Activated CD4-positive, alpha-beta T cell treated with anti-CD3 and anti-CD28 coated beads, Interleukin-2, amount 10 ng/mL, durations not matched to agents 24 days and 14 days (primary cell): ENCODE results near the gene POU2AF2. TPM values are rescaled to one million over a fixed set of nuclear protein-coding genes. Genes with fewer than 3 reads are reported as not detected.
"Not testable (repeated sequence)": the region's sequence is repeated elsewhere in the genome, so short reads cannot be mapped to it uniquely, and the experiment has no call there.

Experiments
- DNase-seq: peaks from one replicate; pipeline ENCODE4 v3.0.0; 2022
- H3K27ac Mint-ChIP-seq: one replicate; pipeline ENCODE4 v1.8.0; 2022; ENCODE audit warnings: mild to moderate bottlenecking, mixed read lengths
- H3K27me3 Mint-ChIP-seq: one replicate; pipeline ENCODE4 v1.8.0; 2022; ENCODE audit warnings: mixed read lengths
- H3K36me3 Mint-ChIP-seq: one replicate; pipeline ENCODE4 v1.8.0; 2022; ENCODE audit warnings: low read depth, mild to moderate bottlenecking, mixed read lengths
- H3K4me1 Mint-ChIP-seq: one replicate; pipeline ENCODE4 v1.8.0; 2021; ENCODE audit warnings: mixed read lengths
- H3K4me3 Mint-ChIP-seq: one replicate; pipeline ENCODE4 v1.8.0; 2022; ENCODE audit warnings: mild to moderate bottlenecking, moderate library complexity, mixed read lengths
- H3K9me3 Mint-ChIP-seq: one replicate; pipeline ENCODE4 v1.8.0; 2021; ENCODE audit warnings: mixed read lengths
- intact Hi-C: fragments of 100-400 bp; cut with micrococcal nuclease; formaldehyde crosslinking; loops from one replicate; pipeline ENCODE4 v1.15.1; 2023
- total RNA-seq: library from RNA; stranded (reverse); gene quantifications from 2 replicates; pipeline ENCODE4 v1.2.3, GENCODE V29; 2022

POU2AF2 gene
- total RNA-seq = 0.44 TPM in 1 of 2 replicates, not detected in the other

GRCh38 chr11:111245425-111245824 is at the start of gene POU2AF2:
TSS of gene POU2AF2 (plus strand) at chr11:111245725. CDS start at chr11:111245854, 129 bp downstream.
- intact Hi-C loops = no loop called here

DNA sequence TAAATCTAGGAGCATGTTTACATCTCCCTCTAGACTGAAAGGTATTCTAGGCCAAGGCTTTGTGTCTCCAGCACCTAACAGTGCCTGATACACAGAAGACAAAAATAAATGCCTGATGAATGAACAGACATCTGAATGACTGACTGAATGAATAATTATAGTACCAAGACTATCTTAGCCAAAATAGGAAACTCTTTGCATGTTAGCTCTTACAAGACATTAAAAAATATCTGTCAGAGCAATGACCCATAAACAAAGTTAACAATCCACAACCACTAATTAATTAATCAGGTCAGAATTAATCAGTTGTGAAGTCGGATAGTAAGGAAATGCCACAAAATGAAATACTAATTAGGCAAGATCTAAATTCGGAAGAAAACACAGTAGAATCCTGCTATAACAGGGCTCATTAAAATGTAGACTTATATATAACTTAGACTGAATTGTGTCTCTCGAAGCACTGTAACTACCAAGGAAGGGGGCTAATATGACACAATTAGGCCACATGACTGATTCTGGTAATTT is 45.5 kb upstream of the POU2AF2 start:
- intact Hi-C loops = no loop called here
- no peak overlapping the region for H3K4me3 Mint-ChIP-seq
- H3K4me1 Mint-ChIP-seq = no peaks in the 10 kb centered on the region
- no peak for DNase-seq
- peaks cover 12% of the 10 kb centered on the region for H3K27me3 Mint-ChIP-seq
- no peaks in the 10 kb centered on the region for H3K36me3 Mint-ChIP-seq
- no peak overlapping the region for H3K27ac Mint-ChIP-seq
- H3K9me3 Mint-ChIP-seq = no peaks in the 10 kb centered on the region

More at GRCh38 chr11:111245425-111245824, at the start of gene POU2AF2:
- H3K36me3 Mint-ChIP-seq = no peaks in the 10 kb centered on the region
- H3K27ac Mint-ChIP-seq = no peak within 1 kb of the TSS
- peak; percentile 29 for DNase-seq
- H3K9me3 Mint-ChIP-seq = no peaks in the 10 kb centered on the region
- no peak within 1 kb of the TSS for H3K4me3 Mint-ChIP-seq
- no peaks in the 10 kb centered on the region for H3K4me1 Mint-ChIP-seq
- peaks cover 31% of the 10 kb centered on the region for H3K27me3 Mint-ChIP-seq

- H3K27ac Mint-ChIP-seq = no peak overlapping the region
- H3K27me3 Mint-ChIP-seq = peaks cover 13% of the 10 kb centered on the region
- intact Hi-C loops = no loop called here
- H3K36me3 Mint-ChIP-seq = no peaks in the 10 kb centered on the region
- H3K4me3 Mint-ChIP-seq = no peak overlapping the region
- DNase-seq = no peak
- H3K9me3 Mint-ChIP-seq = no peaks in the 10 kb centered on the region
- peaks cover 7% of the 10 kb centered on the region for H3K4me1 Mint-ChIP-seq
These were observed 41.3 kb upstream of the POU2AF2 start for GRCh38 chr11:111204211-111204610.

- H3K9me3 Mint-ChIP-seq = no peaks in the 10 kb centered on the region
- DNase-seq = no peak
- intact Hi-C loops = no loop called here
- no peak overlapping the region for H3K27ac Mint-ChIP-seq
- H3K27me3 Mint-ChIP-seq = peaks cover 10% of the 10 kb centered on the region
- H3K36me3 Mint-ChIP-seq = no peaks in the 10 kb centered on the region
- H3K4me1 Mint-ChIP-seq = peaks cover 7% of the 10 kb centered on the region
- H3K4me3 Mint-ChIP-seq = no peak overlapping the region
These were observed 39.7 kb upstream of the POU2AF2 start for GRCh38 chr11:111205632-111206385.

DNA sequence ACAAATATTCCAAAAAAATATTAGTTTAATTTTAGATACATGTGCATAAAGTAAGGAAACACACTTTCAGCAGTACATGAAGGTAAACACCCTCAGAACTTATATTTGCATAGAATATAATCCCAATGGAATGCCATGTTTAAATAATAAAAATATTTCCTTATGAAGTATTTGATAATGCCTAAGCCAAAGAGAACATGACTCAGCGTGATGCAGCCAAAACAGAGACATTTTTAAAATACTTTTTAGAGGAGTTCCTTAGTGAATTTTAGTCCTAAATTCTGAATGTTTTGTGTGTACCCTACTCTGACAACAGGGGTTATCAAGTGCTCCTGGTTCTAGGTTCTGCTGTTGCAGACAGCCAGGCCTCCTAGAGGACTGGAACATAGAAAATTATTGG is 39.1 kb upstream of the POU2AF2 start:
- Mint-ChIP-seq H3K36me3 (no peaks in the 10 kb centered on the region), H3K27ac (no peak overlapping the region), H3K4me3 (no peak overlapping the region), H3K27me3 (peaks cover 14% of the 10 kb centered on the region), H3K9me3 (no peaks in the 10 kb centered on the region), H3K4me1 (peaks cover 7% of the 10 kb centered on the region)
- DNase-seq = no peak
- intact Hi-C loops = no loop called here

- Mint-ChIP-seq H3K9me3 (no peaks in the 10 kb centered on the region), H3K27ac (peak overlapping the region; percentile 75), H3K27me3 (peaks cover 14% of the 10 kb centered on the region), H3K4me3 (peak overlapping the region; percentile 41), H3K4me1 (peaks cover 7% of the 10 kb centered on the region), H3K36me3 (no peaks in the 10 kb centered on the region)
- no peak for DNase-seq
- intact Hi-C loops = no loop called here
These were observed 38.3 kb upstream of the POU2AF2 start for GRCh38 chr11:111207213-111207612.

DNA sequence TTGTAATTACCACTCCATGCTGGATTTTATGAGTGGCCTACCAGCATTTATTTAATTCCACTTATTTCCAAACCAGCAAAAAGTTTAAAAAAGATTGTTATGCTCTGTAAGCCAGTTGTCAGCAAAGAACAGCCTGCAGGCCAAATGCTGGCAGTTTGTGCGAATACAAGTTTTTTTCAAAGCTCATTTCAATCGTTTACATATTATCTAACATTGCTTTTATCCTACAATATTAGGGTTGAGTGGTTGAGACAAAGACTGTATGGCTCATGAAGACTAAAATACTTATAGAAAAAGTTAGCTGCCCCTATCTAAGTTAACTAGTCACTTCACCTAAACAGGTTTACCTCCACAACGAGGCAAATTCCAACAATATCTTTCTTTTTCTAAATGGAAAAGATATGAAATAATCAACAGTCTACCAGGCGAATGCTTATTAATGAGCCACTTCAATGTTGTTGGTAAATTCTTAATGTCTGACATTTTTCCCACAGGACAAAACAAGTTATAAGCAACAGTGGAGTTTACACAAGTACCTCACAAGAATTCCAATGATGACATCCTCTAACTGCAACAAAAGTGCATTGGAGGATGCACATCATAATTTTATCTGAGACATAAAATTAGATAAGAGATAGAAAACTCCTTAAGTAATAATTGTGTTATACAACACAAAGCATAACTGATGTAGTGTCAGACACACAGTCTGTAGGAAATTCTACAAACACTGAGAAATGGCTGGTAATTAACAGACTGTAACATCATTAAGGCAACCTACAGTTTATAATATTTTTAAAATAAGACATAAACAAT is 35.8 kb upstream of the POU2AF2 start:
- Mint-ChIP-seq H3K27ac (no peak overlapping the region), H3K27me3 (peaks cover 18% of the 10 kb centered on the region), H3K4me1 (peaks cover 7% of the 10 kb centered on the region), H3K36me3 (no peaks in the 10 kb centered on the region), H3K4me3 (no peak overlapping the region), H3K9me3 (no peaks in the 10 kb centered on the region)
- no peak for DNase-seq
- intact Hi-C loops = no loop called here

- no peak overlapping the region for H3K27ac Mint-ChIP-seq
- H3K4me1 Mint-ChIP-seq = no peaks in the 10 kb centered on the region
- DNase-seq = no peak
- H3K4me3 Mint-ChIP-seq = no peak overlapping the region
- H3K27me3 Mint-ChIP-seq = peaks cover 39% of the 10 kb centered on the region
- intact Hi-C loops = no loop called here
- H3K36me3 Mint-ChIP-seq = no peaks in the 10 kb centered on the region
- no peaks in the 10 kb centered on the region for H3K9me3 Mint-ChIP-seq
These were observed 32.3 kb upstream of the POU2AF2 start for GRCh38 chr11:111213256-111213655.

DNA sequence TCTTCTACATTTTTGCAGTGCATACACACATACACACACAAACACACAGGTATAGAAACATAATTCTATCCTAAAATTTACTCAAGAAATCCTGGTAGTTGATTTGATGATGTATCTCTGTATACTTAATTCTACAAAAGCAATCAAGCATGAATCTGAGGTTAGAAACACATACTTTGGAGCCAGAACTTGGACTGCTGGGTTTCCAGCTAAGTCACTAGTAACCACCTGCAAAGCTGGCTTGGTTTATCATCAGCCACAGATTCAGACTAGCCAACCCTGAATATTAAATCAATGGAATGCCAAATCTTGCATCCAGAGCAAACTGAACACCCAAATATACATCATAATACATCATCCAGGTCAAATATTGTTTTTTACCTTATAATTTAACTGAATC is 24.8 kb upstream of the POU2AF2 start:
- Mint-ChIP-seq H3K4me1 (peaks cover 10% of the 10 kb centered on the region), H3K9me3 (no peaks in the 10 kb centered on the region), H3K36me3 (no peaks in the 10 kb centered on the region), H3K4me3 (no peak overlapping the region), H3K27ac (no peak overlapping the region), H3K27me3 (peaks cover 55% of the 10 kb centered on the region)
- intact Hi-C loops = no loop called here
- DNase-seq = peak; percentile 16

DNA sequence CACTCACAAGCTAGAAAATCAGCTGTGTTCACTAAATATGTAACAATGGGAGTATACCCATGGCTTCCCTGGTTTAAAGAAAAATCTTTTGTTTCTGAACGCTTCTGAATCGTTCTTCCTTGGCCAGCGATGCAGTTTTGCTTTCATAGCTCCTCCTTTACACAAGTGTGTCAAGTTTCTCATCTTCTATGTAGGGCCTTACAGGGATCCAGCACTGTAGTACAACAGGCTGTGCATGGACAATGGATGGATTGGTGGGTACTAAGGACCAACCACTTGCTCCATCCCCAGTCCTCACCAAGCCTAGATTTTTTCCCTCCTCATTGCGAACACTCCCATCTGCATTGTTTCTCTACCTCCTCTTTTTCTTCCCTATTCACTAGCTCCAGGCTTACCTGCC is 24.3 kb upstream of the POU2AF2 start:
- Mint-ChIP-seq H3K27ac (no peak overlapping the region), H3K36me3 (no peaks in the 10 kb centered on the region)

GRCh38 chr11:111221936-111222335 is 23.6 kb upstream of the POU2AF2 start:
- peak; percentile 29 for DNase-seq
- H3K9me3 Mint-ChIP-seq, H3K36me3 Mint-ChIP-seq, H3K4me3 Mint-ChIP-seq, H3K27ac Mint-ChIP-seq, intact Hi-C loops: not testable (repeated sequence)
- Mint-ChIP-seq H3K27me3 (peaks cover 48% of the 10 kb centered on the region), H3K4me1 (peaks cover 10% of the 10 kb centered on the region)

More for the DNA sequence above, 24.3 kb upstream of the POU2AF2 start:
- peaks cover 50% of the 10 kb centered on the region for H3K27me3 Mint-ChIP-seq
- DNase-seq = peak; percentile 35
- H3K9me3 Mint-ChIP-seq = no peaks in the 10 kb centered on the region
- peaks cover 10% of the 10 kb centered on the region for H3K4me1 Mint-ChIP-seq
- intact Hi-C loops = no loop called here
- H3K4me3 Mint-ChIP-seq = no peak overlapping the region

- peaks cover 10% of the 10 kb centered on the region for H3K4me1 Mint-ChIP-seq
- intact Hi-C loops, H3K36me3 Mint-ChIP-seq, H3K9me3 Mint-ChIP-seq: not testable (repeated sequence)
- peak overlapping the region; percentile 36 for H3K27ac Mint-ChIP-seq
- peak; percentile 83 for DNase-seq
- peaks cover 41% of the 10 kb centered on the region for H3K27me3 Mint-ChIP-seq
- peak overlapping the region; percentile 82 for H3K4me3 Mint-ChIP-seq
These were observed 22.6 kb upstream of the POU2AF2 start for GRCh38 chr11:111222821-111223455.

GRCh38 chr11:111225881-111226280 is 19.6 kb upstream of the POU2AF2 start:
- Mint-ChIP-seq H3K36me3 (no peaks in the 10 kb centered on the region), H3K9me3 (no peaks in the 10 kb centered on the region), H3K4me1 (peaks cover 24% of the 10 kb centered on the region), H3K27ac (no peak overlapping the region), H3K27me3 (peaks cover 28% of the 10 kb centered on the region), H3K4me3 (no peak overlapping the region)
- DNase-seq = peak; percentile 32
- intact Hi-C loops = no loop called here
